Measurements from ENCODE around the gene PLSCR5.

DNA sequence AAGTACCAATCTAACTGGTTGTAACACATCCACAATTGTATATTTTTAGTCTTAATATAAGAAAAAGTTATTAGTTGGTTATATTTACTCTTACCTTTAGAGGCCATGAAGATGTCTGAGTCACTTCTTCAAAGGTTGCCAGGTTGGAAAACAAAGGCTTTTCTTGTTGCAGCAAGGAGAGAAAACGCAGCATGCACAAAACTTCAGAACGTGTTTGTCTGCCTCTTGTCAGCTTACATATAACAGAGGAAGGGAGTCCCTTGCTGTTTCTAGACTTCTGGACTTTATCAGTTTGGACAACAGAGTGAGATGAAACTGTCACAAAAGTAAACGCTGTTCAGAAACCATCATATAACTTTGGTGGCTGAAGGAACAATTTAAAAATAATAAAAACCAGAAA, at the start of gene PLSCR5:
- TF ChIP-seq, protein P1, sequence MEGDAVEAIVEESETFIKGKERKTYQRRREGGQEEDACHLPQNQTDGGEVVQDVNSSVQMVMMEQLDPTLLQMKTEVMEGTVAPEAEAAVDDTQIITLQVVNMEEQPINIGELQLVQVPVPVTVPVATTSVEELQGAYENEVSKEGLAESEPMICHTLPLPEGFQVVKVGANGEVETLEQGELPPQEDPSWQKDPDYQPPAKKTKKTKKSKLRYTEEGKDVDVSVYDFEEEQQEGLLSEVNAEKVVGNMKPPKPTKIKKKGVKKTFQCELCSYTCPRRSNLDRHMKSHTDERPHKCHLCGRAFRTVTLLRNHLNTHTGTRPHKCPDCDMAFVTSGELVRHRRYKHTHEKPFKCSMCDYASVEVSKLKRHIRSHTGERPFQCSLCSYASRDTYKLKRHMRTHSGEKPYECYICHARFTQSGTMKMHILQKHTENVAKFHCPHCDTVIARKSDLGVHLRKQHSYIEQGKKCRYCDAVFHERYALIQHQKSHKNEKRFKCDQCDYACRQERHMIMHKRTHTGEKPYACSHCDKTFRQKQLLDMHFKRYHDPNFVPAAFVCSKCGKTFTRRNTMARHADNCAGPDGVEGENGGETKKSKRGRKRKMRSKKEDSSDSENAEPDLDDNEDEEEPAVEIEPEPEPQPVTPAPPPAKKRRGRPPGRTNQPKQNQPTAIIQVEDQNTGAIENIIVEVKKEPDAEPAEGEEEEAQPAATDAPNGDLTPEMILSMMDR (IDR thresholded peaks at IDR 0.05), result no peak
- TF ChIP-seq POLR2A (IDR thresholded peaks at IDR 0.05), result no peak

Measured in stomach (tissue), 4 donors.